Activated CD4-positive, alpha-beta memory T cell treated with anti-CD3 and anti-CD28 coated beads, Interleukin-2, amount 10 ng/mL, durations not matched to agents 7 days and 5 days (primary cell): Measurements from ENCODE around the gene OGFOD3. TPM values are rescaled to one million over a fixed set of nuclear protein-coding genes. Genes with fewer than 3 reads are reported as not detected.

ENCODE experiments used
- CTCF ChIA-PET: fragments of 350-600 bp; sonication (Branson Sonifier 250); formaldehyde crosslinking; loops from one replicate; lab custom pipeline; 2021; ENCODE audit warnings: antibody characterized with exemption, inconsistent platforms; lab: Charles Lee
- POLR2A ChIA-PET: fragments of 350-600 bp; sonication (Branson Sonifier 250); formaldehyde crosslinking; loops from one replicate; lab custom pipeline; 2021; ENCODE audit warnings: antibody characterized with exemption; lab: Charles Lee
- DNase-seq: peaks from one replicate; pipeline ENCODE4 v3.0.0-alpha.2; 2020
- H3K27ac Mint-ChIP-seq: one replicate; pipeline ENCODE4 v1.8.0; 2021; ENCODE audit warnings: mild to moderate bottlenecking, mixed read lengths
- H3K27me3 Mint-ChIP-seq: one replicate; pipeline ENCODE4 v1.8.0; 2021; ENCODE audit warnings: mixed read lengths
- H3K36me3 Mint-ChIP-seq: one replicate; pipeline ENCODE4 v1.8.0; 2021; ENCODE audit warnings: low read depth, mixed read lengths
- H3K4me1 Mint-ChIP-seq: one replicate; pipeline ENCODE4 v1.8.0; 2021; ENCODE audit warnings: mixed read lengths
- H3K4me3 Mint-ChIP-seq: one replicate; pipeline ENCODE4 v1.8.0; 2021; ENCODE audit warnings: mild to moderate bottlenecking, mixed read lengths
- H3K9me3 Mint-ChIP-seq: one replicate; pipeline ENCODE4 v1.8.0; 2021; ENCODE audit warnings: mixed read lengths
- total RNA-seq, 2 experiments: library from RNA; stranded (reverse); gene quantifications; one replicate each; pipeline ENCODE4 v1.2.3, GENCODE V29; 2021

The OGFOD3 gene
- total RNA-seq, 2 experiments from 2014 or later: 26.7 to 29.4 TPM

DNA sequence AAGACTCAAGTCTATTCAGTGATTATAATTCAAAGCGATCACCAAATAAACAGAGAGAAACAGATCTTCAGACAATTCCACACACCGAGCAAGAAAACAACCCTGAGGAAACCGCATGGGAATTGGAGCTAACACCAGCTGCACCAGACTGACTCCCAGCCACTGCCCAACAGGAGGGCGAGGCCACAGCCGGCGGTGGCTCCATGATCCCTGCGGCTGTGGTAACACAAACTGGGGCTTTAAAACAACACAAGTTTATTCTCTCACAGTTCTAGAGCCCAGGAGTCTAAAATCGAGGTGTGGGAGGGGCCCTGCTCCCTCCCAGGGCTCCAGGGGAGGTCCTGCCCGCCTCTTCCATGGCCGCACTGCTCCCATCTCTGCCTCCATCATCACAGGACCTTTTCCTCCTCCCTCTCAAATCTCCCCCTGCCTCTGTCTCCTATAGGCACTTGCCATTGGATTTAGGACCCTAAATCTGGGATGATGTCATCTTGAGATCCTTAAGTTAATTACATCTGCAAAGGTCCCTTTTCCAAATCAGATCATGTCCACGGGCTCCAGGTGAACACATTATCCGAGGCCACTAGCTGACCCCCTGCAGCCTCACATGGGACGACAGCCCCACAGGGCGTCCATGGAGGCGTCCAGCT is 10.0 kb downstream of the OGFOD3 start:
- peaks cover 9% of the 10 kb centered on the region for H3K4me1 Mint-ChIP-seq
- no peak overlapping the region for H3K27ac Mint-ChIP-seq
- H3K27me3 Mint-ChIP-seq: no peaks in the 10 kb centered on the region
- CTCF ChIA-PET: no interaction called here
- DNase-seq: no peak
- no peaks in the 10 kb centered on the region for H3K9me3 Mint-ChIP-seq
- H3K36me3 Mint-ChIP-seq: peaks cover 11% of the 10 kb centered on the region
- no peak overlapping the region for H3K4me3 Mint-ChIP-seq
- POLR2A ChIA-PET: interaction anchor here (1.6 kb wide), 1 partner anchor 9 kb away, joined by 4 read pairs; no protein-coding TSS in a partner anchor

DNA sequence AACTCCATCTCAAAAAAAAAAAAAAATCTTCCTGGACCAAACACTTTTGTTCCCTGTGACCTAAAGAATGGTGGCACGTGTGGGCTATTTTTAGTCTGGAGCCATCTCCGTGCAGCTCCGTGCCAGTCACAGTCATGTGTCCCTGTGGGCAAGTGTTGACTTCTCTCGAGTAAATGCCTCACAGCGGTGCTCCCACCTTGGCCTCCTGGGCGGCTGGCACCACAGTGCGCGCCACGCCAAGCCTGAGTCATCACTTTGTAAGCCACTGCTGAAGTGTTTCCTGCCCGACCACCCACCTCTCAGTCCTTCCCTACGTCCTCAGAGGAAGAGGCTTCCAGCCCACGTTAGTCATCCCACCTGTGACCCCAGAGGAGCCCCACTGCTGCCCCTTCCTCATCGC is 11.1 kb downstream of the OGFOD3 start:
- peaks cover 17% of the 10 kb centered on the region for H3K36me3 Mint-ChIP-seq
- peaks cover 7% of the 10 kb centered on the region for H3K4me1 Mint-ChIP-seq
- H3K27ac Mint-ChIP-seq: no peak overlapping the region
- no peak overlapping the region for H3K4me3 Mint-ChIP-seq
- no peaks in the 10 kb centered on the region for H3K27me3 Mint-ChIP-seq
- CTCF ChIA-PET: no interaction called here
- DNase-seq: no peak
- POLR2A ChIA-PET: no interaction called here
- no peaks in the 10 kb centered on the region for H3K9me3 Mint-ChIP-seq

DNA sequence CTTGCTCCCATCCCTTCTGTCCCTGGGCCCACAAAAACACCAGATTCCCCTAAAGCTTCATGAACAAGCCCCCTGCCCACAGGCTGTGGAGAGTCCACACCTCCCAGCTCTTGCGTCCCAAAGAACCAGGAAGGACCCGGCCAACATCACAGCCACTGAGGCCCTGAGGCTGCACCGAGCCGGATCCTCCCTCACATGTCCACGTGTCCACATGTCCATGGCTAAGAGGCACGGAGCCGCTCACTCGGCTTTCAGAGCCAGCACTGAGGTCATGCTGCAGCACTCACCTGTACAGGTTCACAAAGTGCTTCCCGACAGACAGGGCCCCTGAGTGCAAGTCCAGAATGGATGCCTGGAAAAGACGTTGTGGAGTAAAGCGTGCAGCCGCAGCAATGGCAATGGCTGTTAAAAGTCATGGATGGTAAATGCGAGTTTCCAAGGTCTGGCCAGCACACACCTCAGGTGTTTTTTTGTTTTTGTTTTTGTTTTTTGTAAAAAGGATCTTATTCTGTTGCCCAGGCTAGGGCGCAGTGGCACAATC is 12.2 kb downstream of the OGFOD3 start:
- Mint-ChIP-seq H3K27ac (no peak overlapping the region), H3K9me3 (no peaks in the 10 kb centered on the region), H3K36me3 (peaks cover 20% of the 10 kb centered on the region), H3K4me3 (no peak overlapping the region), H3K4me1 (peaks cover 13% of the 10 kb centered on the region), H3K27me3 (no peaks in the 10 kb centered on the region)
- ChIA-PET CTCF (interaction anchor here (0.7 kb wide), 1 partner anchor 61 kb away, joined by 4 read pairs; no protein-coding TSS in a partner anchor), POLR2A (no interaction called here)
- DNase-seq: no peak

- CTCF ChIA-PET: interaction anchor here (0.7 kb wide), 1 partner anchor 100 kb away, joined by 3 read pairs; no protein-coding TSS in a partner anchor
- Mint-ChIP-seq H3K4me3 (no peak overlapping the region), H3K36me3 (peaks cover 22% of the 10 kb centered on the region), H3K9me3 (no peaks in the 10 kb centered on the region), H3K27me3 (no peaks in the 10 kb centered on the region), H3K4me1 (peaks cover 22% of the 10 kb centered on the region), H3K27ac (no peak overlapping the region)
- POLR2A ChIA-PET: no interaction called here
- DNase-seq: no peak
These were observed 13.3 kb downstream of the OGFOD3 start for GRCh38 chr17:82405051-82405450.

DNA sequence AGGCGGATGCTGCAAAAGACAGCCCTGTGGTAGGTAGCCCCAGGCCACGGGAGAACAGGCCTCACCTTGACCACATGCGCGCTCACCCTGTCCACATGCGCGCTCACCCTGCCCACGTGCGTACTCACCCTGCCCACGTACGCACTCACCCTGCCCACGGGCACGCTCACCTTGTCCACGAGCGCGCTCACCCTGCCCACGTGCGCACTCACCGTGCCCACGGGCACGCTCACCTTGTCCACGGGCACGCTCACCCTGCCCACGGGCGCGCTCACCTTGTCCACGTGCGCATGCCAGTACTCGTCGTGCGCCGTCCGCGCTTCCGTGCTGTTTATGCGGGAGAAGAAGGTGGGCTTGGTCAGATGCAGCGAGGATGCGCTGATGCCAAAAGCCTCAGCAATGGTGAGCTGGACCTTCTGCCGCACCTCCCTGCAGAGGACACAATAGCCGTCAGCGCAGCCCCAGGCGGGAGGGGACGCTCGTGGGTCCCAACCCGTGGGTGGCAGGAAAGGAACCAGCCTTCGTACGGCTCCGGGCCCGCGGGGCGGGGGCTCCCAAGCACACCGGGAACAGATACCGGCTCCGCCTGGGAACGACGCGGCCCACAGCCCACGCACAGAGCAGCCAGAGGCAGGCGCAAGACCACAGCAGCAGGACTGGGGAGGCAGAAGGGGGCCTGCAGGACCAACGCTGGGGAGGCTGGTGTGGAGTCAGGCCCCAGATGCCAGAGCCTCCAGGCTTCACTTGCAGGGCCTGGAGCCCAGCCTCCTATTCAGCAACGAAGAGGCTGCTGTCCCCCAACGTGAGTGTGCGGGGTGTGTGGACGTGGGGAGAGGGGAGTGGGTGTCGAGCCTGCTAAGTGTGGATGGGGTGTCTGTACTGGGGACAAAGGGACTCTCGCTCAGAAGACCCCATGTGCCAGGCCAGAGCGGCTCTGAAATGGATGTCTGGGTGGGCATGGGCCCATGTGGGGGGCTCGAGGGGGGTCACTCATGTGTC is 14.4 kb downstream of the OGFOD3 start:
- Mint-ChIP-seq H3K9me3 (no peaks in the 10 kb centered on the region), H3K27ac (no peak overlapping the region), H3K27me3 (no peaks in the 10 kb centered on the region), H3K36me3 (peaks cover 22% of the 10 kb centered on the region), H3K4me3 (no peak overlapping the region), H3K4me1 (peaks cover 24% of the 10 kb centered on the region)
- CTCF ChIA-PET: no interaction called here
- DNase-seq: no peak
- POLR2A ChIA-PET: no interaction called here

- H3K9me3 Mint-ChIP-seq: no peaks in the 10 kb centered on the region
- ChIA-PET CTCF (interaction anchor here (0.7 kb wide), 1 partner anchor 11 kb away, joined by 3 read pairs; no protein-coding TSS in a partner anchor), POLR2A (no interaction called here)
- no peak overlapping the region for H3K27ac Mint-ChIP-seq
- H3K4me3 Mint-ChIP-seq: no peak overlapping the region
- H3K27me3 Mint-ChIP-seq: no peaks in the 10 kb centered on the region
- no peak for DNase-seq
- H3K4me1 Mint-ChIP-seq: peaks cover 24% of the 10 kb centered on the region
- H3K36me3 Mint-ChIP-seq: peaks cover 22% of the 10 kb centered on the region
These were observed 15.5 kb downstream of the OGFOD3 start for GRCh38 chr17:82402865-82403264.

DNA sequence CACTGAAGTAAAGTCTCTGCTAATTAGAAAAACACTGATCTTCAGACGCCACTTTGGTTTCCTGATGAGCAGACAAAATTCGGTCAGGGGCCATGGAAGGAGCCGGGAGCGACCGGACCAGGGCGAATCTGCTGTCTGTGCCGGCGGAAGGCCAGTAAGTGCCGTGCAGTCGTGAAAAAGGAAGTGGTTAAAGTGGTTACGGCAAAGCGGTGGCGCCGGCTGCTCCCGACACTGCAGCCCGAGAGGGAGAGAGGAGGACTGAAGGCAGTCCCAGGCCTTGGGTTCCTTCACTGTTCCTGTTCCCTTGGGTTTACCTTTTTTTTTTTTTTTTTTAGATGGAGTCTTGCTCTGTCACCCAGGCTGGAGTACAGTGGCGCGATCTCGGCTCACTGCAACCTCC is 17.6 kb downstream of the OGFOD3 start:
- H3K9me3 Mint-ChIP-seq: no peaks in the 10 kb centered on the region
- no peaks in the 10 kb centered on the region for H3K27me3 Mint-ChIP-seq
- peak overlapping the region; percentile 50 for H3K4me3 Mint-ChIP-seq
- H3K36me3 Mint-ChIP-seq: peaks cover 22% of the 10 kb centered on the region
- ChIA-PET CTCF (interaction anchor here (0.6 to 0.7 kb wide), 2 partner anchors 11 to 35 kb away, joined by 3 read pairs; no protein-coding TSS in a partner anchor), POLR2A (interaction anchor here (0.7 kb wide), 1 partner anchor 56 kb away, joined by 3 read pairs; no protein-coding TSS in a partner anchor)
- peaks cover 17% of the 10 kb centered on the region for H3K4me1 Mint-ChIP-seq
- DNase-seq: peak; percentile 76
- H3K27ac Mint-ChIP-seq: peak overlapping the region; percentile 74

DNA sequence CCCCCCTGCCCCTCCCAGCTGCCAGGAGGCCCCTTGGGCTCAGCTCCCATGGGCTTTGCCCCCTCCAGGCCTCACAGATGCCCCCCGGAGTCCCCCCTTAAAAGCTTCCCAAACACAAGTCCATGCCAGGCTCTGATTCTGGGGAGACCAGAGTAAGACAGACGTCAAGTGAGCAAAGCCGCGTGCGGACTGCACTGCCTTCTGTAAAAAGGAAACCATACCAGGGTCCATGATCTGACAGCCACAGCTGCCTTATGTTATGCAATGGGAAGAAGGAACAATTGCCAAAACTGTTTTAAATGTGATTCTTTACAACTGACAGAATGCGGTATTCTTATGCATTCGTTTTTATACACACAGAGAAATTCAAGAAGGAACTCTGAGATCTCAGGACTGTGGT is 18.2 kb downstream of the OGFOD3 start:
- no peak overlapping the region for H3K4me3 Mint-ChIP-seq
- no peak overlapping the region for H3K27ac Mint-ChIP-seq
- no peak for DNase-seq
- ChIA-PET CTCF (interaction anchor here (1.2 to 1.5 kb wide), 2 partner anchors 17 to 78 kb away, joined by 3 read pairs; no protein-coding TSS in a partner anchor), POLR2A (interaction anchor here (0.7 to 1.6 kb wide), 2 partner anchors 30 to 55 kb away, joined by 3 to 6 read pairs; no protein-coding TSS in a partner anchor)
- no peaks in the 10 kb centered on the region for H3K27me3 Mint-ChIP-seq
- no peaks in the 10 kb centered on the region for H3K9me3 Mint-ChIP-seq
- peaks cover 17% of the 10 kb centered on the region for H3K4me1 Mint-ChIP-seq
- peaks cover 21% of the 10 kb centered on the region for H3K36me3 Mint-ChIP-seq

DNA sequence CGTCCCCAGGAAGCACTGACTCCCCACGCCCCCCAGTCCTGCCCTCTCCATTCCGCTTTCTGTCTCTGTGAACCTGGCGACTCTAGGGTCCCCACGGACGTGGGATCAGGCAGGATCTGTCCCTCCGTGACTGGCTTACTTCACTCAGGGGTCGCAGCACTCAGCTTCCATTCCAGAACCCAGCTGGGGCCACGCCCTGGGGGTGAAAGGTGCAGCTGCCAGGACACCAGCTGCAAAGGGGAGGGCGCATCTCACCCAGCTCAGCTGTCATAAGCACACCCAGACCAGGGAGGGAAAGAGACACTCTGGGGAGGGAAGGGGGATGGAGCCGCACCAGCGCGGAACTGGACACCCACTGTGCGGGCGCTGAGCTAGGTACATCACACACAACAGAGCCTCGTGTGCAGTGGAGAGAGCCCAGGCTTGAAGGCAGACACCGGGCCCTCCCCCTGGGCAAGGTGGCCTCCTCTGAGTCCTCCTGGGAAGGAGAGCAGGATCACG is 18.7 kb downstream of the OGFOD3 start:
- Mint-ChIP-seq H3K27ac (no peak overlapping the region), H3K36me3 (peaks cover 20% of the 10 kb centered on the region), H3K27me3 (no peaks in the 10 kb centered on the region), H3K9me3 (no peaks in the 10 kb centered on the region), H3K4me1 (peaks cover 17% of the 10 kb centered on the region), H3K4me3 (no peak overlapping the region)
- ChIA-PET POLR2A (interaction anchor here (1.6 kb wide), 1 partner anchor 29 kb away, joined by 6 read pairs; no protein-coding TSS in a partner anchor), CTCF (interaction anchor here (1.2 to 1.5 kb wide), 2 partner anchors 18 to 78 kb away, joined by 3 read pairs; no protein-coding TSS in a partner anchor)
- DNase-seq: no peak

GRCh38 chr17:82399041-82399441 is 19.3 kb downstream of the OGFOD3 start:
- H3K27ac Mint-ChIP-seq: no peak overlapping the region
- peaks cover 20% of the 10 kb centered on the region for H3K36me3 Mint-ChIP-seq
- CTCF ChIA-PET: interaction anchor here (1.2 to 1.5 kb wide), 2 partner anchors 18 to 77 kb away, joined by 3 read pairs; no protein-coding TSS in a partner anchor

GRCh38 chr17:82397449-82398335 is 20.7 kb downstream of the OGFOD3 start:
- Mint-ChIP-seq H3K27ac (no peak overlapping the region), H3K4me3 (no peak overlapping the region), H3K27me3 (no peaks in the 10 kb centered on the region), H3K36me3 (peaks cover 10% of the 10 kb centered on the region), H3K4me1 (peaks cover 17% of the 10 kb centered on the region), H3K9me3 (no peaks in the 10 kb centered on the region)
- ChIA-PET CTCF (no interaction called here), POLR2A (no interaction called here)
- no peak for DNase-seq

More at GRCh38 chr17:82399041-82399441, 19.3 kb downstream of the OGFOD3 start:
- Mint-ChIP-seq H3K4me3 (no peak overlapping the region), H3K4me1 (peaks cover 17% of the 10 kb centered on the region), H3K9me3 (no peaks in the 10 kb centered on the region), H3K27me3 (no peaks in the 10 kb centered on the region)
- no peak for DNase-seq
- POLR2A ChIA-PET: interaction anchor here (1.6 kb wide), 1 partner anchor 28 kb away, joined by 6 read pairs; no protein-coding TSS in a partner anchor
